Activated T-helper 17 cell treated with anti-CD3 and anti-CD28 coated beads, Interleukin-2, amount 50 U/mL, for 72 hours (primary cell): ENCODE data around the gene PPP2R2D. TPM values are rescaled to one million over a fixed set of nuclear protein-coding genes. Genes with fewer than 3 reads are reported as not detected.

Experiments
- ATAC-seq: fragments of 150-1000 bp; cut with Tn5 transposase; replicated peaks from 2 replicates; pipeline ENCODE4 v1.10.0; 2021; ENCODE audit warnings: mild to moderate bottlenecking, moderate library complexity
- H3K27ac Mint-ChIP-seq: one replicate; pipeline ENCODE4 v1.8.0; 2022; ENCODE audit warnings: mixed read lengths
- H3K27me3 Mint-ChIP-seq: one replicate; pipeline ENCODE4 v1.8.0; 2022; ENCODE audit warnings: mixed read lengths
- H3K36me3 Mint-ChIP-seq: one replicate; pipeline ENCODE4 v1.8.0; 2022; ENCODE audit warnings: low read depth, mild to moderate bottlenecking, mixed read lengths
- H3K4me1 Mint-ChIP-seq: one replicate; pipeline ENCODE4 v1.8.0; 2022; ENCODE audit warnings: mixed read lengths
- H3K4me3 Mint-ChIP-seq: one replicate; pipeline ENCODE4 v1.8.0; 2022; ENCODE audit warnings: mild to moderate bottlenecking, mixed read lengths
- H3K9me3 Mint-ChIP-seq: one replicate; pipeline ENCODE4 v1.8.0; 2022; ENCODE audit warnings: mixed read lengths
- total RNA-seq, 2 donors: library from RNA; stranded (reverse); gene quantifications; one replicate each; pipeline ENCODE4 v1.2.3, GENCODE V29; 2022

PPP2R2D gene
- total RNA-seq, 2 donors from 2014 or later: 31.6 to 46.4 TPM

DNA sequence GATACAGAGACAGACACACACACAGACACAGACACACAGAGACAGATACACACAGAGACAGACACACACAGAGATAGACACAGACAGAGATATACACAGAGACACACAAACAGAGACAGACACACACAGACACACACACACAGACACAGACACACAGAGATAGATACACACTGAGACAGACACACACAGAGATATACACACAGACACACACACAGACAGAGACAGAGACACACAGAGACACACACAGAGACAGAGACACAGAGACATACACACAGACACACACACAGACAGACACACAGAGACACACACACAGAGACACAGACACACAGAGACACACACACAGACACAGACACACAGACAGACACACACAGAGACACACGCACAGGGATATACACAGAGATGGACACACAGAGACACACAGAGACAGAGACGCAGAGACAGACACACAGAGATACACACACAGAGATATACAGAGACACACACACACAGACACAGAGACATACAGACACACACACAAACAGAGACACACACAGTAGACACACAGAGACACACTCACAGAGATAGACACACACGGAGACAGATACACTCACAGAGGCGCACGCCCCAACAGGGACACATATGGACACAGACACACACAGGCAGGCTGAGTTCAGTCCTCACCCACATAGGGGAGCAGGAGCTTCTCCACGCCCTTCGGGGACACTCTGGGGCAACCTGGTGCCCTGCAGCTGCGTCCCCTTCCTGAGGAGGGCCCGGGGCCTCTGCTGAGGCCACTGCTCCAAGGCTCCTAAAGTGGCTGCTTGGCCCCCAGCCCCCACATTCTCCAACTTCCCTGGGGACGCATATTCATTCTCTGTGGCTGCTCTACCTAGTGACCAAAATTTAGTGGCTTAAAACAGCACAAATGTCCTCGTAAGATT, 10.3 kb upstream of the PPP2R2D start:
- Mint-ChIP-seq H3K27me3 (no peaks in the 10 kb centered on the region), H3K9me3 (no peaks in the 10 kb centered on the region), H3K4me3 (no peak overlapping the region), H3K36me3 (no peaks in the 10 kb centered on the region), H3K4me1 (no peaks in the 10 kb centered on the region), H3K27ac (no peak overlapping the region)
- no peak for ATAC-seq

- no peak for ATAC-seq
- Mint-ChIP-seq H3K4me3 (no peak overlapping the region), H3K36me3 (no peaks in the 10 kb centered on the region), H3K27me3 (no peaks in the 10 kb centered on the region), H3K9me3 (no peaks in the 10 kb centered on the region), H3K27ac (no peak overlapping the region), H3K4me1 (peaks cover under 1% of the 10 kb centered on the region)
Observed at GRCh38 chr10:131891196-131891928, 9.4 kb upstream of the PPP2R2D start.

- Mint-ChIP-seq H3K27me3 (no peaks in the 10 kb centered on the region), H3K4me1 (peaks cover 5% of the 10 kb centered on the region), H3K27ac (no peak overlapping the region), H3K9me3 (no peaks in the 10 kb centered on the region), H3K36me3 (no peaks in the 10 kb centered on the region), H3K4me3 (no peak overlapping the region)
- ATAC-seq: no peak
Observed at GRCh38 chr10:131891929-131892805, 8.6 kb upstream of the PPP2R2D start.

DNA sequence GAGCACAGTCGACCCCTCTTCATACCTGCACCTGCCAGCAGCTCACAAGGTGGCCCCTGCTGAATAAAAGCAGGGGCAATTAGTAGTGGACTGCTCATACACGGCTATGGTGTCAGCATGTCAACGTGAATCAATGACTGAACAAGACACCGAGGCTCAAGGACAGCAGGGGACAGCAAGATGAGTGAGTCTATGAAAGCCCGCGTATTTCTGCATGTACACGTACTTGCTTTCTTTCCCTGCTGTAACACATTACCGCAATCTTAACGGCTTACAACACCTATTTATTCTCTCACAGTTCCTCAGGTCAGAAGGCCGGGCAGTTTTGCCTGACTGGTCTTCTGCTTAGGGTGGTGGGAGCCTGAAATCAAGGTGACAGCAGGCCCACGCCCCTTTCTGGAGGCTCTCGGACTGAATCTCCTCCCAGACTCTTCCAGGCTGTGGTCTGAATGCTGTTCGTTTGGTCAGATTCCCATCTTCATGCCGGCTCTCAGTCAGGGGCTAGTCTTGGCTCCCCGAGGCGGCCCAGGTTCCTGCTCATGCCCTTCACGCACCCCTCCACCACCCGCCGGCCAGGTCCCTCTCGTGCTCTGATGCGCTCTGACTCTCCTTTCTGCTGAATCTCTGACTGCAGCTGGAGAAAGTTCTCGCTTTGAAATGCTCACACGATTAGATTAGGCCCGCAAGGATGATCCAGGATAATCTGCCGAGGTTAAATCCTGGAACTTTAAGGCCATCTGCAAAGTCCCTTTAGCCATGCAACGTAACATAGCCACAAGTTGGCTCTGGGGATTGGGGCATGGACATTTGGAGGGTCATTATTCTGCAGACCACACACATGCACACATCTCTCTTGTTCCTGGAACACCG, 7.8 kb upstream of the PPP2R2D start:
- no peak overlapping the region for H3K27ac Mint-ChIP-seq
- H3K36me3 Mint-ChIP-seq: no peaks in the 10 kb centered on the region
- ATAC-seq: no peak
- peaks cover 5% of the 10 kb centered on the region for H3K4me1 Mint-ChIP-seq
- H3K27me3 Mint-ChIP-seq: no peaks in the 10 kb centered on the region
- no peaks in the 10 kb centered on the region for H3K9me3 Mint-ChIP-seq
- no peak overlapping the region for H3K4me3 Mint-ChIP-seq

DNA sequence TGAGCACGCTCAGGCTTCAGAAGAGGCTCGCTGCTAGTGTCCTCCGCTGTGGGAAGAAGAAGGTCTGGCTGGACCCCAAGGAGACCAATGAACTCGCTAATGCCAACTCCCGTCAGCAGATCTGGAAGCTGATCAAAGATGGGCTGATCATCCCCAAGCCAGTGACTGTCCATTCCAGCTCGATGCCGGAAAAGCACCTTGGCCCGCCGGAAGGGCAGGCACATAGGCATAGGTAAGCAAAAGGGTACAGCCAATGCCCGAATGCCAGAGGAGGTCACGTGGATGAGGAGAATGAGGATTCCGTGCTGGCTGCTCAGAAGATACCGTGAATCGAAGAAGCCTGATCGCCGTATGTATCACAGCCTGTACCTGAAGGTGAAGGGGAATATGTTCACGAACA, 5.7 kb upstream of the PPP2R2D start:
- peaks cover 8% of the 10 kb centered on the region for H3K27me3 Mint-ChIP-seq
- no peaks in the 10 kb centered on the region for H3K36me3 Mint-ChIP-seq
- no peak for ATAC-seq
- H3K4me1 Mint-ChIP-seq: peaks cover 5% of the 10 kb centered on the region
- no peak overlapping the region for H3K27ac Mint-ChIP-seq
- H3K9me3 Mint-ChIP-seq: no peaks in the 10 kb centered on the region
- no peak overlapping the region for H3K4me3 Mint-ChIP-seq

DNA sequence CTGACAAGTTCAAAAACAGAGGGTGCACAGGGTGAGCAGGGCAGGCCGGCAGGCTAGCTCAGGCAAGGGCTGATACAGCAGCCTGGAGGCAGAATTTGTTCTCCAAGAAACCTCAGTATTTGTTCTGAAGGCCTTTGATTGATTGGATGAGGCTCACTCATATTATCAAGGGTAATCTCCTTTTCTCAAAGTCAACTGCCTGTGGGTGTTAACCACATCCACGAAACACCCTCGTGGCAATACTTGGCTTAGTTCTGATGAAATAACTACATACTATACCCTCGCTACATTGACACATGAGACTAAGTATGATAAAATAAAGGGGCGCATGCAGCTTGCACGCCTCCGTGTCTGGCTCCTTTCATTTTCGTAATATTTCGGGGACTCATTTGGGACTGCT, 4.4 kb upstream of the PPP2R2D start:
- Mint-ChIP-seq H3K36me3 (no peaks in the 10 kb centered on the region), H3K27ac (no peak overlapping the region), H3K4me3 (peak overlapping the region; percentile 7), H3K27me3 (peaks cover 8% of the 10 kb centered on the region), H3K4me1 (peaks cover 5% of the 10 kb centered on the region), H3K9me3 (no peaks in the 10 kb centered on the region)
- no peak for ATAC-seq

DNA sequence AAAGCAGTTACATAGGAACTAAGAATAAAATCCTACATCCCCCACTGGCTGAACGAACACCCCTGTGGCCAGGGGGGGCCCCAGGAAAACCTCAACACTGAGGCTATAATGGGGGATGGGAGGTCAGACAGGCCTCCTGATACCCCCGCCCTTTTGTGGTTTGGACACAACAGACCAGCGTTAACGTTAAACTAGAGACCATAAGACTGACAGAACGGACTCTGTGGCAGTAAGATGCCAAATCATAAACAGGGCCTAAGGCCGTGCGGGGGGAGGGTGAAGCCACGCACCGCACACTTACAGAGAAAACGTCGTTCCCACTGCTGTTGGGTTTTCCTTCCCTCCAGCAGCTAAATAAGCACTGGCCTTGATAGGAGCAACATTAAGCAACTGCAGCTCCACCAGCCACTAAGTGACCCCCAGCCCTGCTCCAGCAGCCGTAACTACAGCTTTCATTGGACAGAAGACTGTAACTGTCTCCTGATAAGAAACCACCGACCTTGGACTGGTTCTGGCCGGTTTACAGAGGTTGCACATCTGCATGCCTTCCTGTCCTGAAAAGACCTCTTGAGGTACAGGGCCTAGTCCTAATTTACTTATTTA, 3.4 kb upstream of the PPP2R2D start:
- H3K4me3 Mint-ChIP-seq: no peak overlapping the region

GRCh38 chr10:131898061-131898460, 2.7 kb upstream of the PPP2R2D start:
- no peaks in the 10 kb centered on the region for H3K9me3 Mint-ChIP-seq
- peaks cover 11% of the 10 kb centered on the region for H3K4me1 Mint-ChIP-seq
- no peak for ATAC-seq
- no peak overlapping the region for H3K27ac Mint-ChIP-seq
- H3K27me3 Mint-ChIP-seq: peaks cover 8% of the 10 kb centered on the region
- H3K4me3 Mint-ChIP-seq: no peak overlapping the region
- peaks cover 13% of the 10 kb centered on the region for H3K36me3 Mint-ChIP-seq

More for the DNA sequence above, 3.4 kb upstream of the PPP2R2D start:
- no peaks in the 10 kb centered on the region for H3K9me3 Mint-ChIP-seq
- H3K27ac Mint-ChIP-seq: no peak overlapping the region
- peaks cover 8% of the 10 kb centered on the region for H3K27me3 Mint-ChIP-seq
- peaks cover 9% of the 10 kb centered on the region for H3K36me3 Mint-ChIP-seq
- H3K4me1 Mint-ChIP-seq: peaks cover 11% of the 10 kb centered on the region
- ATAC-seq: no peak

DNA sequence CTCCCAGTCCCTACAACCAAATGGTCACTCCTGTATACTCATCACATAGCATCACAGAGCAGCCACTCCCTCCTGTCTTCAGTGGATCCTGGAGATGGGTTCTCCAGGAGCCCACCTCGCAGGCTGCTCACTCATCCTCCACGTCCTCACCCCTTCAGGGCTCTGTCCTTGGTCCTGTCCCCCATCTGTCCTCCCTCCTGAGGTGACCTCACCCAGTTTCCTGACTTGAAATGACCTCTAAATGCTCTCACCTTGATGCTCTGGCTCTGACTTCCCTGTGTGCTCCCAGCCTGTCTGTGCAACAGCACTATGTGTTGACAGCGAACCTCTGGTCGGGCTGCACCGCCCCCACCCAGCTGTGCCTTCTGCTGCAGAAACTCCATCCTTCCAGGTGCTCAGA, 2.1 kb upstream of the PPP2R2D start:
- no peak for ATAC-seq
- Mint-ChIP-seq H3K36me3 (peaks cover 20% of the 10 kb centered on the region), H3K4me1 (peaks cover 14% of the 10 kb centered on the region), H3K4me3 (no peak overlapping the region), H3K27ac (no peak overlapping the region), H3K27me3 (peaks cover 8% of the 10 kb centered on the region), H3K9me3 (no peaks in the 10 kb centered on the region)

DNA sequence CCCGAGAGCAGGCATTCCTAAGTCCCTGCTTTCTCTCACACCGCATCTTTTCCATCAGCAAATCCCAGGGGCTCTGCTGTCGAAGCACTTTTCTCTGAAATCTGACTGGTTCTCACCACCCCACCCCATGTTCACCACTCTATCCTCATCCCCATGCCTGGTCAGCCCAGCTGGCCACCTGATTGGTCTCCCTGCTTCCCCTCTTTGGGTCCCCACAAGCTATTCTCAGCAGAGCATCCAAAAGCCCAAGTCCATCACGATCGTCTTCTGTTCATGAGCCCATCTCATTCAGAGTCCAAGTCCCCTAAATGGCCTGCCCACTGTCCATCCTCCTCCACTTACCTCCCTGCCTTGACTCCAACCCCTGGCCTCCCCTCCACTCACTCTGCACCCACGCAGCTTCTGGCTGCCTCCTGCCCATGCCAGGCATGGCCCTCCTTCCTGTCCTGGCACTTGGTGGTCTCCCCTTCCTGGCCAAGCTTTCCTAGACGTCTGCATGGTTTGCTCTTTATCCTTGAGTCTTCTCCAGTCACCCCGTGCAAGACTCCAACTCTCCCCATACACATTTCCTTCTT, 1.6 kb upstream of the PPP2R2D start:
- peak overlapping the region; percentile 80 for H3K4me3 Mint-ChIP-seq
- peaks cover 8% of the 10 kb centered on the region for H3K27me3 Mint-ChIP-seq
- ATAC-seq: no peak
- H3K9me3 Mint-ChIP-seq: no peaks in the 10 kb centered on the region
- H3K27ac Mint-ChIP-seq: no peak overlapping the region
- peaks cover 23% of the 10 kb centered on the region for H3K36me3 Mint-ChIP-seq
- peaks cover 16% of the 10 kb centered on the region for H3K4me1 Mint-ChIP-seq

DNA sequence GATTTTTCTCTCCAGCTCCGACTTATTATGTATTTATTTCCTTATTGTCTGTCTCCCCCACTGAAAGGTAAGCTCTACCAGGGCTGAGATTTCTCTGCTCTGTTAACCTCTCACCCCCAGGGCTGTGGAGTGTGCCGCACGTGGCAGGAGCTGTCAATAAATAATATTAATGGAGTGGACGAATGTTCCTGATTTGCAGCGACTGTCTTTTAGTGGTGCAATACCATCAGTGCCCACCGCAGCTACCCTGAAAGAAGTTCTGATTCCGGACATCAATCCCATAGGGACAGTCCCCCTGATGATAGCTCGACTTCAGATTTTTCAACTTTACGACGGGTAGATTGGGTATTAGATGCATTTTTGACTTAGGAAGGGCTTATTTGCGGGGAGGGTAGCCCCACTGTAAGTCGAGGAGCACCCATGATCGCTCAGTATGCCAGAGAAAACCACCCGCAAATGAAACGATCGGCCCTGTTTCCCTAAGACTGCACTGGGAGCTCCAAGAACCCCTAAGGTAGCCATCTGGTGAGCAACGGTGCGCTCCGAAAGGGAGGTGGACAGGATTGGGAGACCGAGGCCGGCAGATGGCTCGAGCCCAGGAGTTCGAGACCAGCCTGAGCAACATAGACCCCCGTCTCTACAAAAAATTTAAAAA, 986 bp upstream of the PPP2R2D start:
- ATAC-seq: no peak
- Mint-ChIP-seq H3K27ac (peak overlapping the region; percentile 73), H3K4me3 (peak overlapping the region; percentile 80), H3K36me3 (peaks cover 28% of the 10 kb centered on the region), H3K4me1 (peaks cover 21% of the 10 kb centered on the region), H3K9me3 (no peaks in the 10 kb centered on the region), H3K27me3 (peaks cover 8% of the 10 kb centered on the region)

- no peaks in the 10 kb centered on the region for H3K9me3 Mint-ChIP-seq
- H3K36me3 Mint-ChIP-seq: peaks cover 43% of the 10 kb centered on the region
- H3K27me3 Mint-ChIP-seq: peaks cover 8% of the 10 kb centered on the region
- peaks cover 36% of the 10 kb centered on the region for H3K4me1 Mint-ChIP-seq
- H3K27ac Mint-ChIP-seq: peak overlapping the region; percentile 96
- ATAC-seq: peak; percentile 2
- H3K4me3 Mint-ChIP-seq: peak overlapping the region; percentile 94
Observed at GRCh38 chr10:131901181-131901829, 497 bp downstream of the PPP2R2D start.
